ENCODE results near the gene ADK. TPM values are rescaled to one million over a fixed set of nuclear protein-coding genes. Genes with fewer than 3 reads are reported as not detected.

Gene ADK
- total RNA-seq, 3 donors from 2014 or later = 13.8 to 24.0 (median 22.9) TPM

- ATAC-seq = no peak
- no peaks in the 10 kb centered on the region for H3K4me1 ChIP-seq (ENCODE audit: low read depth)
- H3K36me3 ChIP-seq (ENCODE audit: low read depth) = no peaks in the 10 kb centered on the region
- no peaks in the 10 kb centered on the region for H3K9me3 ChIP-seq
- intact Hi-C loops (cut with DNase I, micrococcal nuclease) = no loop called here
- no peak for DNase-seq
- no peak for TF ChIP-seq CTCF (IDR thresholded peaks at IDR 0.05)
- H3K4me3 ChIP-seq = no peak overlapping the region
Observed at GRCh38 chr10:74384615-74385183, 233.7 kb downstream of the ADK start.

GRCh38 chr10:74388801-74389200, 237.8 kb downstream of the ADK start:
- no peak for TF ChIP-seq CTCF (IDR thresholded peaks at IDR 0.05)
- no peaks in the 10 kb centered on the region for H3K4me1 ChIP-seq (ENCODE audit: low read depth)
- intact Hi-C loops (cut with DNase I, micrococcal nuclease) = no loop called here

GRCh38 chr10:74391786-74392185, 240.8 kb downstream of the ADK start:
- no peak for DNase-seq
- Histone ChIP-seq H3K9me3 (no peaks in the 10 kb centered on the region), H3K4me3 (no peak overlapping the region), H3K4me1 (ENCODE audit: low read depth) (no peaks in the 10 kb centered on the region), H3K36me3 (ENCODE audit: low read depth) (no peaks in the 10 kb centered on the region)
- no peak for ATAC-seq
- TF ChIP-seq CTCF (IDR thresholded peaks at IDR 0.05) = no peak
- intact Hi-C loops (cut with DNase I, micrococcal nuclease) = no loop called here

More at GRCh38 chr10:74388801-74389200, 237.8 kb downstream of the ADK start:
- Histone ChIP-seq H3K36me3 (ENCODE audit: low read depth) (no peaks in the 10 kb centered on the region), H3K9me3 (no peaks in the 10 kb centered on the region), H3K4me3 (no peak overlapping the region)
- DNase-seq (no peak), ATAC-seq (no peak)

GRCh38 chr10:74394416-74394969, 243.5 kb downstream of the ADK start:
- no peaks in the 10 kb centered on the region for H3K4me1 ChIP-seq (ENCODE audit: low read depth)
- no peak for TF ChIP-seq CTCF (IDR thresholded peaks at IDR 0.05)
- no peak for ATAC-seq
- intact Hi-C loops (cut with DNase I, micrococcal nuclease) = no loop called here
- H3K36me3 ChIP-seq (ENCODE audit: low read depth) = no peaks in the 10 kb centered on the region
- H3K9me3 ChIP-seq = no peaks in the 10 kb centered on the region
- H3K4me3 ChIP-seq = no peak overlapping the region
- no peak for DNase-seq

- Histone ChIP-seq H3K9me3 (no peaks in the 10 kb centered on the region), H3K4me3 (no peak overlapping the region), H3K4me1 (ENCODE audit: low read depth) (no peaks in the 10 kb centered on the region), H3K36me3 (ENCODE audit: low read depth) (no peaks in the 10 kb centered on the region)
- intact Hi-C loops (cut with DNase I, micrococcal nuclease) = no loop called here
- ATAC-seq = no peak
- no peak for TF ChIP-seq CTCF (IDR thresholded peaks at IDR 0.05)
- no peak for DNase-seq
Observed at GRCh38 chr10:74400186-74400585, 249.2 kb downstream of the ADK start.
